GM18517 (cell line): Measurements from ENCODE around the gene SNX15.

Experiments
- ATAC-seq: cut with Tn5 transposase; IDR thresholded peaks from one replicate; pipeline ENCODE4 v1.9.1; 2021; ENCODE audit warnings: mild to moderate bottlenecking, moderate library complexity; ENCODE audit not compliant: unreplicated experiment

The SNX15 gene

GRCh38 chr11:65055538-65055937 is 28.3 kb downstream of the SNX15 start:
- peak; percentile 52 for ATAC-seq

DNA sequence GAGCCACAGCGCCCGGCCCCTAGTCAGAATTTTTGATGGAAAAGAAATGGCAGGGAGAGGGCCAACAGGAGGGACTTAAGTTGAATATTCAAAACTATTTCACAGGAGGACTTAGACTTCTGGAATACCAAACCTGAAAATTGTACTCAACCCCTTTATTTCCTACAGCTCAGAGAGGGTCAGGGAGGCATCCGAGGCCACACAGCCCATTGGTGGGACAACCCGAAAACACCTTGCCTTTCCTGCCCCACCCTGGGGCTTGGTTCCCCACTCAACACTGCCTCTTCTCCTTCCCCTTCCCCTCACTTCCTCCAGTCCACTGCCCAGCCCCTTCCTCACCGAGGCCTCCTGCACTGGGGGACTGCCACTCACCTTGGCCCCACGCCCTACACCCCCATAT is 29.8 kb downstream of the SNX15 start:
- no peak for ATAC-seq

GRCh38 chr11:65057526-65057925 is 30.3 kb downstream of the SNX15 start:
- no peak for ATAC-seq

GRCh38 chr11:65058012-65058411 is 30.8 kb downstream of the SNX15 start:
- no peak for ATAC-seq

DNA sequence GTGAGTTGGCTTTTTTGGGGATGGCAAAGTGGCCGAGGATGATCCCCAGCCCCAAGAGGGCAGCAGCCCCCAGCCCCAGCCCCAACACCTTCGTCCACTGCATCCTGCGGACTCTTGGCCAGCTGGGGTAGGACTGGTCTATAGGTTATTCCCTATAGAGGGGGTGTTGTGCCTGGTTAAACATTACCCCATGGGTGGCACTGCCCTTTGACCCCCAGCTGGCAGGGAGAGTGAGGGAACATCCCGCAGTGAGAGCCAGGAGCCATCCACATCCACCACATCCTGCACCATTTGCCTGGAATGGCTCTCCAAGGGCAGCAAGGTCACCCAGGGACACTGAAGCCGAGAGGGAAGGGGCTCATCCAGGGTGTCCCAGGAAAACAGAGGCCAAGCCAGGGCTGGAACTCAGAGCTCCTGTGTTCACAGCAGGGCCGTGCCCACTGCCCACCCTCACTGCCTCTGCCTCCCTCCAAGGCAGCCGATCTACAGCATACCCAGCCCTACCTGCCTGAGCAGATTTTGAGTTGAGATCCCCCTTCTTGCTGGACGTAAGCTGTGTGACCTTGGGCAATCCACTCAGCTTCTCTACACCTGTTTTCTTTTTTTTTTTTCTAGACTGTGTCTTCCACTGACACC is 31.3 kb downstream of the SNX15 start, which contains the start of gene NAALADL1:
TSS of gene NAALADL1 (minus strand) at position 135 of the 636 bp plus-strand sequence. CDS start at position 103, 32 bp downstream.
- no peak for ATAC-seq

DNA sequence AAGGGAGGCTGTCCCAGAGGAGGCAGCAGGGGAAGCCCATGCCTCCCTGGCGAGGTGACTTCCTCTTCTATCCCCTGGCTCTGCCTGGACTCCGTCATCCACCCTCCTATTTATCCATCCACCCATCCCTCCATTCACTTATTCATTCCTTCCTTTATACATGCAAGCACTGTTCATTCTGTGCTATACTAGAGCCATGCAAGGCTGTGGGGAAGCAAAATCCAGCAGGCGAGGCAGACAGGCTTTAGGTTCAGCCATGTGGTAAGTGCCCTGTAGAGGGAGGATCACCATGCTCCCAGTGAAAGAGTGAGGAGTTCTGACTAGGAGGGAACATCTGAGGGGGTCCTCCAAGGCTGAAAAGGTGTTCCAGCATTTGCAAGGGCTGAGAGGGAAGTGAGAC is 32.3 kb downstream of the SNX15 start:
- ATAC-seq = no peak

- ATAC-seq = no peak
These were observed 33.0 kb downstream of the SNX15 start for GRCh38 chr11:65059959-65060824.

DNA sequence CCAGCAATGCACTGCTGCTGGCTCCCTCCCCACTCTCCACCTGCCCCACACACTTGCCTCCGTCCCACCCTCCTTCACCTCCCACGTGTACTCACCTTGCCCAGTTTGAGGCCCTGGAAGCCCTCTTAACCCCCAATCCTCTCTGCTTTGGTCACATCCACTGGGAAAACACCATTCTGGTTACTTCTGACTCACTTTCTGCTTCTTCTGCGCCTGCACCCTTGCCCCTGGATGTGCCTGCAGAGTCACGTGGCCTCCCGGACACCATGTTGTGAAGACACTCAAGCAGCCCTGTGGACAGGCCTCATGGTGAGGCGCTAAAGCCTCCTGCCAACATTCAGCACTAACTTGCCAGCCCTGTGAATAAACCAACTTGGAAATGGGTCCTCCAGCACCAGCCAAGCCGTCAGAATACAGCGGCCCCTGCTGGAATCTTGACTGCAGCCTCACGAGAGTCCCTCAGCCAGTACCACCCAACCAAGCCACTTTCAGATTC is 33.7 kb downstream of the SNX15 start:
- no peak for ATAC-seq

DNA sequence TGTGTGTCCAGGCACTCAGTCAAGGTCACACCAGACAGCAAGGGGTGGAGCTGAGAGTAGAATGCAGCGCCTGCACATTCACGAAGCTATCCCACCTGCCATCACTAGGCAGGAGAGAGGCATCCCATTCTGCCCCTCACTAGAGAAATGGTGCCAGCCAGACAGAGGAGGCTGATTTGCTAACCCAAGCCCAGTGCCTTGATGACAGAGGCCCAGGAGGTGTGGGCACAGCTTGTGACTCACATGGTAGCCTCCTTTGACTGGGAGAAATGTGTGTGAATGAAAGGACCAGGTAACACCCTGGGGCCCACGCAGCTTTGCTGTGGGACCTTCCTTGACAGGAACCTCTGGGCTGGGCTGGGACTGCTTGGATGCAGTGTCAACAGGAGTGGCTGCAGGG is 36.3 kb downstream of the SNX15 start:
- no peak for ATAC-seq

- no peak for ATAC-seq
These were observed 37.6 kb downstream of the SNX15 start for GRCh38 chr11:65064847-65065240.

DNA sequence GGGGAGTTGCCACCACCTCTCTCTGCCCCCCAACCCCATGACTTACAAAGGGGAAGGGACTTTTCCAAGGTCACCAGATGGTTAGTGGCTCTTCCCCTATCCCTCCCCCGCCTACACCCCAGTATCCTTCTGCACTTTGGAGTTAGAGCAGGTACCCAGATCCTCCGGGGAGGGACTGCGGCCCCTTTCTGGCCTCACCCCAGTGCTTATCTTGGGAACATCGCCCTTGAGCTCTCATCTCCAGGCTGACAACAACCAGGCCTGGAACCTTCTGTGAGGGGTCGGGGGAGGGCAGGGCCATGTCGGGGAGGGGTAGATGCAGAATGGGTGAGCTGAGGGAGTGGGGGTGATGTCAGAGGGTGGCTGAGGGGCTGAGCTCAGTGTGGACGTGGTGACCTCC is 38.6 kb downstream of the SNX15 start:
- ATAC-seq = no peak

DNA sequence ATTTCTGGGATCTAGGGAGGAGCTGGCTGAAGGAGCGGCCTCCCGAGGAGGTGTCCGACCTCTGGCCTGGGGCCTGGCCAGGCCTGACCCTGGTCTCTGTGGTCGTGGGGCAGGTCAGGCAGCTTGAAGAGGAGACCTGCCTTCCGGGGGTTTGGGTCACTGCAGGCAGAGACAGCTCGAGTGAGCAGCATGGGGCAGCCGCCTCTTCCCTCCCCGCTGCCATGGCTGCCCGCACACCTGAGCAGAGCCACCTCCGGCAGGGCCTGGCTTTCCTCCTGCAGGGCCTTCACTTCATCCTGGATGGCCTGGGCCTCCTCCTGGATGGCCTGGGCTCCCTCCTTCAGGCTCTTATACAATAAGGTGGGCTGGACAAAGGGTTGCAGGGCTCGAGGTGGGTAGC is 39.1 kb downstream of the SNX15 start:
- no peak for ATAC-seq

DNA sequence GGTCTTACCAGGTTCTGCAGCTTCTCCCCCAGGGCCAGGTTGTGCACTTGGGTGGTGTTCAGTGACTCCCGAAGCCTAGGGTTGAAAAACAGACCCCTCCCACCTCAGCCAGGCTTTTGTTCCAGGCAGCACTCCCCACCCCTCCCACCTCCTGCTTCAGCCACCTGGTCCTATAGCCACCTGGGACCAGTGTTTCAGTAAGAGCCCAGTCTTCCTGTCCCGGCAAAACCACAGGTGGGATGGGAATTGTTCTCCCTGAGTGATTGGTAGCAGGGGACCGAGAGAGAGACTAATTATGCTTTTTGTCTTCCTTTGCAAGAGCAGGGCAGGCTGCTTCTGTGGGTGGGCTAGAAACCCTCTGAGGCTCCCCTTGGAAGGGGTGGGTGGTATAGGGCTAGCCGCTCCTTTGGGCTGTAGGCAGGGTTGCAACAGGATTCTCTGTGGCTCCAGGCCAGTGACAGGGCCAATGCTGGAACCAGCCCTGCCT is 39.6 kb downstream of the SNX15 start:
- no peak for ATAC-seq

DNA sequence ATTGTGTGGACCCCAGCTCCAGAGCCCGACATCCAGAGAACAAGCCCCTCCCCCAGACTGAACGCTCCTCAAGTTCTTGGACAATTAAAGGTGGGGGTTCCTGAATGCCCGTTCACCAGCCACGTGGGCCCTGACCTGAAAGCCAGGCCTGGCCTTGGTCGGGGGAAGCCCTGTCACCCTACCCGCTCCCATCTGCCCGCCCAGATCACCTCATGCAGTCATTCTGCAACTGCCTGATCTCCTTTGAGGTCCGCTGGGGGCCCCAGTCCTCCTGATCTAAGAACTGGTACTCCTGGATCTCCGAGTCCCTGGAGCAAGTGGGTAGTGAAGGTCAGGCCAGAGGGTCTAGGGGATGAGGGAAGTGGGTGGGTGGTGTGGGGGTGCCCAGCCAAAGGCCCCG is 40.2 kb downstream of the SNX15 start:
- ATAC-seq = no peak

- no peak for ATAC-seq
These were observed 42.0 kb downstream of the SNX15 start for GRCh38 chr11:65069217-65069616.

DNA sequence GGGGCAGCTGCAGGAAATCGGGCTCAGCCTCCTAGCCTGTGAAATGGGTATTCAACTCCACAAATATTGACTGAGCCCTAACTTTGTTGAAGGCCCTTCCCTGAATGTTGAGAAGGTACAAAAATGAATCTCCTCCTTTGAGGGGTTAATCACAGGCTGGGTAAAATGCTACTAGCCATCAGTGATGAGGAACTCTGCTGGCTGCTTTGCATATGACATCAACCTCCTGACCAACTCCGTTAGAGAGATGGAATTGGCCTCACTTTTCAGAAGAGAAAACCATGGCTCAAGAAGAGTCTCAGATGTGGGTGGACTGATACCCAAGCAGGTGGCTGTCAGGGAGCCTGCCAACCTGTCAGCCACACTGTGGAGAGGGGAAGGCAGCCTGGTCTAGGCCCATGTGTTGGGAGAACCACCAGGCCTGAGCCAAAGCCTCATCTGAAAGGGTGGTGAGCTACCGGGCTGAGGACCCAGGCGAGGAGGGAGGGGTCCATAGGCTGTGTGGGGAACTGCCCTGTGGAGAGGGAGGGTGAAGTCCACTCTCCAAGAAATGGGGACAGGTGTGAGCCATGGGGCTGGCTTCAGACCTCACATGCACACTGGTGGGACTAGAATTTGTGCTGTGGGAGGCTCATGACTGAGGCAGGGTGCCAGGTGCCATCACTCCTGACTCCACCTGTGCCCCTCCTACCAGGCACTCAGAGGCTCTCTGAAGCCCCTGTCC is 44.8 kb downstream of the SNX15 start:
- no peak for ATAC-seq

DNA sequence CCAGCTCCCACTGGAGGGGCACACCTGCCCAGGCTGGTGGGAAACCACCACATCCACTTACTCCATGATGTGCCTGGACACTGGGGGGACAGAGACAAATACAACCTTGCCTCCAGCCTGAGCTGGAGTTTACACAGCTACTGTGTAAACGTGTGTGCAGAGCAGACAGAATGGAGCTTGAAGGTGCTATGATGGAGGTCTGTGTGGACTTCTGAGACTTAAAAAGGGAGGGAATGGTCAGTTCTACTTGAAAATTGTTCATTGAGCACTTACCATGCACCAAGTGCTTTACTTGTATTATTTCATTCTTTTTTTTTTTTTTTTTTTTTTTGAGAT is 45.4 kb downstream of the SNX15 start:
- ATAC-seq = no peak

DNA sequence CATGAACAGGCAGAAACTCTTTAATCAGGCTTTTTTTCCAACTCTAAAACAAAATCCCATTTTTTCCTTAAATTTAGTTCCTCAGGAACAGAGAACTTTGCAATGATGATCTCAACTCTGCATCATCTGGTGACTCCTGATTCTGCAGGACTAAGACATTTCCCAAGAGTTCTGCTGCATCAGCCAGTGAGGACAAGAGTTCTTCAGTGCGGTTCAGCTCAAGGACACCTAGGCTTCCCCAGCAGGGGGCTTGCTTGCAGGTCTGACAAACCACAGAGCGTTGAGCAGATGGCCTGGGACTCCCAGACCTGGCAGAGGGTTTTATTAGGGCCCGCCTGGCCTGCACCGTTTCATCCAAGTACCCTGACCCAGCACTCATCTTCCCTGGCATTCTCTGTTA is 50.2 kb downstream of the SNX15 start:
- ATAC-seq = no peak

- no peak for ATAC-seq
These were observed 50.9 kb downstream of the SNX15 start for GRCh38 chr11:65078151-65078550.

DNA sequence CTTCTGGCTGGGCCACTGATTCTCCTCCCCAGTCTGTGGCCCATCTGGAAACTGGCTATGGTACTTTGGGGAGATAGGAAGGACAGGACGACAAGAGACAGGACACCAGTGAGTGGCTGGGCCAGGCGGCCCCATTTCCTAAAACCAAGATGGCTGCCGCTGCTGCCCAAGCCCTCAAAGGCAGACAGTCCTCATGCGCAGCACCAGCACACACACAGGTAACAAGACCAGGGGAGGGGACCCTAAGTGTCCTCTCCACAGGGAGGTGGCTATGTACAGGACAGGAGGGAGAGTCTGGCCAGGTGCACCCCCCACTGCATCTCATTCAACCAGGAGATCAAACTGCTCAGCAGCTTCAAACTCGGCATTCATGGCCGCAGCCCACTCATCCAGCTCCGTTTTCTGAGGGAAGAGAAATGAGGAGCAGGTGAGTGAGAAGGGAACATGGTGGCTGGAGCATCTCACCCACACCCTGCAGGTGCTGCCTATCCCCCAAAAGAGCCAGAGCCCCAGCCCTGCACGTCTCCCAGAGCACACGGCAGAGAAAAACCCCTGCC is 51.6 kb downstream of the SNX15 start:
- no peak for ATAC-seq

GRCh38 chr11:65083134-65083833 is 56.0 kb downstream of the SNX15 start:
- ATAC-seq = peak; percentile 20
